Measurements from ENCODE around the gene DUSP14. TPM values are rescaled to one million over a fixed set of nuclear protein-coding genes. Genes with fewer than 3 reads are reported as not detected.

DUSP14 gene
- total and polyA plus RNA-seq, 9 of the 15 experiments (the other 6 are each of a cell fraction or from before 2014, with no cell fraction given): 20.2 to 74.0 (median 31.8) TPM

- TF ChIP-seq ZBTB5 (IDR thresholded peaks at IDR 0.05) (no peak), KDM4B (IDR thresholded peaks at IDR 0.05; ENCODE audit: borderline replicate concordance in 2 of 2, low read depth in 1 of 2) (no peak), RBM15 (IDR thresholded peaks at IDR 0.05; ENCODE audit: insufficient read depth, low read length) (no peak), ZNF407 (IDR thresholded peaks at IDR 0.05; ENCODE audit: low read depth) (no peak), BHLHE40 (IDR thresholded peaks at IDR 0.05; ENCODE audit: low read length) (no peak), ZNF551 (CRISPR knock-in tag; IDR thresholded peaks at IDR 0.05) (no peak)
These were observed 24.0 kb downstream of the DUSP14 start (continued) for GRCh38 chr17:37513711-37514110.
